GM19455 (cell line): ENCODE data around the gene PDAP1.
A peak's percentile ranks its signal among the peaks of the same experiment; 100 is the strongest.
"Not testable (repeated sequence)": the region's sequence is repeated elsewhere in the genome, so short reads cannot be mapped to it uniquely, and the experiment has no call there.

ENCODE experiments used
- ATAC-seq: cut with Tn5 transposase; IDR thresholded peaks from one replicate; pipeline ENCODE4 v1.9.1; 2021; ENCODE audit not compliant: unreplicated experiment

PDAP1 gene

GRCh38 chr7:99380032-99380822 is 28.2 kb downstream of the PDAP1 start:
- ATAC-seq, result peak; percentile 40

DNA sequence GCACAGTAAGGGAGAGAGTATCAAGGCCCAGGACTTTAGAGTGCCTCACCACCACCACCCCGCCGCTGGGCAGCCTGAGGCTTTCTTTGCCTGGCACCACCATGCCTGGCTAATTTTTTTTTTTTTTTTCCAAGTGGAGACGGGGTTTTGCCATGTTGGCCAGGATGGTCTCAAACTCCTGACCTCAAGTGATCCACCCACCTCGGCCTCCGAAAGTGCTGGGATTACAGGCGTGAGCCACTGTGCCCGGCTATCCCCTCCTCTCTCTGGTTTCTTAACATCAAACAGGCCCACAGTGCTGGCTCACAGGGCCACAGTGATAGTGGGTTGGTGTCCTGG is 28.7 kb downstream of the PDAP1 start:
- ATAC-seq, result not testable (repeated sequence)

DNA sequence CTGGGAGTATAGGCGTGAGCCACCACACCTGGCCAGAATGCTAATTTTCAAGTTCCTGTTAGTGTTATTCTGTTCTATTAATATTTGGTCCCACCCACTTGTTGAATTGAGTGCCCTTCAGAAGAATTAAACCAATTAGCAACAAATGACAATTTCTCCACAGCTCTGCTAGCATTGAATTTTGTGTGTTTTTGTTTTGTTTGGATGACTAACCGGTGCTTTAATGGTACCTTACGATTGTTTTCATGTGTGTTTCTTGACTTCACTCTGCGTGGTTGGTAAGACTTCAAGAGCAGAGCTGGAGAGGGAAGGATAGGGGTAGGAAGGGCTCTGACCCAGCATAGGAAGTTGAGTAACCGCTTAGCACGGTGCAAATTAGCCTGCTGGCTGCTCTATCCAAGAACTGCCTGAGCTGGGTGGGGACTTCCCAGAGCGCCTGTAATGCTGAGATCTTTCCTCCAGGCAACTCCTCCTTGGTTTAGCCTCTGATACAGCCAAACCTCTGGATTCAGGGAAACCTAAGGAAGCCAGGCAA is 29.3 kb downstream of the PDAP1 start:
- ATAC-seq, result no peak

GRCh38 chr7:99375070-99375807 is 33.2 kb downstream of the PDAP1 start:
- peak; percentile 50 for ATAC-seq

- peak; percentile 65 for ATAC-seq
Measured at GRCh38 chr7:99374111-99375064, 34.0 kb downstream of the PDAP1 start, which contains the start of gene ARPC1B. ARPC1B (plus strand) TSS chr7:99374730; CDS start chr7:99385715, 10,985 bp downstream.

DNA sequence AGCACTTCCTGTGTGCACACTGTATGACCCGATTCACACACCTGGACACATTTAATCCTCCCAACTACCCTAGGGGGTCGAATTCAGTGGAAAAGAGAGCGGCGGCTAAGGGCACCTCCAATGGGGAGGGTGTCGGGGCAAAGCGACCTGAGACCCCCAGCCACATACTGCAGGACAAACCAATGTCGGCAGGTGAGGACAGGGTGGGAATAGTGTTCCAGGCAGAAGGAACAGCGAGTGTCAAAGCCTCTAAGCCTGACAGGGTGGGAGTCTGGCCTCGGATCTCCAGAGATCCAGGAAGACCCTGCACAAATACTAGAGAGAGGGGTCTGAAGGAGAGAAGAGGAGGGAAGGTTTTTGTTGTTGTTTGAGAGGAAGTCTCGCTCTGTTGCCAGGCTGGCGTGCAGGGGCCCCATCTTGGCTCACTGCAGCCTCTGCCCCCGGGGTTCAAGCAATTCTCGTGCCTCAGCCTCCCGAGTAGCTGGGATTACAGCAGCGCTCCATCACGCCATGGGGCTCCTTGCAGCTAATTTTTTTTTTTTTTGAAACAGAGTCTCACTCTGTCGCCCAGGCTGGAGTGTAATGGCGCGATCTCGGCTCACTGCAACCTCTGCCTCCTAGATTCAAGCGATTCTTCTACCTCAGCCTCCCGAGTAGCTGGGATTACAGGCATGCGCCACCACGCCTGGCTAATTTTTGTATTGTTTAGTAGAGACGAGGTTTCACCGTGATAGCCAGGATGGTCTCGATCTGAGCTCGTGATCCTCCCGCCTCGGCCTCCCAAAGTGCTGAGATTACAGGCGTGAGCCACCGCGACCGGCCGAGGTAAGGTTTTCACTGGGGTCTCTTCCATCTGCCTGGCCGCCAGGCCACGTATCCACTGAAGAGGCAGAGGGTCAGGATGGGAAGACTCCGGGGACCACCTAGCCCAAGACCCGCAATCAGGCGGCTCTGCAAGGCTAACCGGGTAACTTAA is 35.0 kb downstream of the PDAP1 start:
- ATAC-seq, result no peak

DNA sequence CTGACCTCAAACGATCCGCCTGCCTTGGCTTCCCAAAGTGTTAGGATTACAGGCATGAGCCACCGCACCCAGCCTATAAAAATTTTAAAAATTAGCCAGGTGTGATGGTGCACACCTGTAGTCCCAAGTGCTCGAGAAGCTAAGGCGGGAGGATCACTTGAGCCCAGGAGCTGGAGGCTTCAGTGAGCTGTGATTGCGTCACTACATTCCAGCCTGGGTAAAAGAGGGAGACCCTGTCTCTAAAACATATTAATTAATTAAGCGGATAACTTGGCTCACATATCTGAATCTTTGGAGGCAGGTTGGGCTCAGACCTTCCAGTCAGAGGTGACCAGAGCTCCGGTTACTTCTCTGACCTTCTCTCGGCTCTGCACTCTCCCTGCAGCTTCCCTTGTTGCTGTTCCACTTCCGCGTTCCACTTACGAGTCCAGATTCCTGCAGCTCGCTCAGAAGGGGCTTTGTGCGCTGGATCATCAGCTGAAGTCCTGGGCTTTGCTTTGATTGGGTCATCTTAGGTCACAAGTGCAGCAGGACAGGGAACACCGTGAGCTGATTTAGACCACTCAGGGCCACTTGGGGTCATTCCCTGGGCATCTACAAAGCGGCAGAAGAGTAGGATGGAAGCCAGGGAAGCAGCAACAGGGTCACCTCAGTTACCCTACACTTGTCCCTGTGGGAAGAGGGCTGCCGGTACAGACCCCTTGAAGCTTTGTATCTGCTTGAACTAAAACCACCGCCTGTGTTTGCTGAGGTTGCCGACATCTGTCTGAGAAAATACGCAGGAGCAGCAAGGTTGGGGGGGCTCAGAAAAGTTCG is 35.9 kb downstream of the PDAP1 start:
- no peak for ATAC-seq

GRCh38 chr7:99371376-99371920 is 36.9 kb downstream of the PDAP1 start:
- no peak for ATAC-seq

GRCh38 chr7:99369767-99370391 is 38.5 kb downstream of the PDAP1 start:
- ATAC-seq, result no peak

DNA sequence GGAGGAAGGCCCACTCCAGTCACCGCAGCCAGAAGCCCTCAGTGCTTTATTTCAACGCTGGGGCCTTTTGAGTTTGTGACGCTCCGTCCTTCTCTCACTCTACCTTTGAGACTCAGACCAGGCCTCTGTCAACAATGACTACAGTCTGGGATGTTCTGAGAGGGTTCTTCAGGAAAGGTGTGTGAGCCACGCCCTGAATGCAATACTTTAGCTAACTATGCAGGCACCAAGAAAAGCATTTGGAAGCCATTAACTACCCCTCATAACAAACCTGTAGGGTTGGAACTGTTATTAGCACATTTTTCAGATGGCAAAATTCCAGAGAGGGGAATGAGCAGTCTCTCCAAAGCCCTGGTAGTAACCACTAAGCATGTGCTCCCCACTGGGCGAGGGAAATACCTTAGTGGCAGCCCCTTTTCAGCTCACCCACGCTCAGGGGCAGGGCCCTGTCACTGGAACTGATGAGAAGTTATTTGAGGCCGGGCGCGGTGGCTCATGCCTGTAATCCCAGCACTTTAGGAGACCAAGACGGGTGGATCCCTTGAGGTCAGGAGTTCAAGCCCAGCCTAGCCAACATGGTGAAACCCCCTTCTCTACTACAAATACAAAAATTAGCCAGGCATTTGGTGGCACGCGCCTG is 39.5 kb downstream of the PDAP1 start:
- ATAC-seq, result no peak

DNA sequence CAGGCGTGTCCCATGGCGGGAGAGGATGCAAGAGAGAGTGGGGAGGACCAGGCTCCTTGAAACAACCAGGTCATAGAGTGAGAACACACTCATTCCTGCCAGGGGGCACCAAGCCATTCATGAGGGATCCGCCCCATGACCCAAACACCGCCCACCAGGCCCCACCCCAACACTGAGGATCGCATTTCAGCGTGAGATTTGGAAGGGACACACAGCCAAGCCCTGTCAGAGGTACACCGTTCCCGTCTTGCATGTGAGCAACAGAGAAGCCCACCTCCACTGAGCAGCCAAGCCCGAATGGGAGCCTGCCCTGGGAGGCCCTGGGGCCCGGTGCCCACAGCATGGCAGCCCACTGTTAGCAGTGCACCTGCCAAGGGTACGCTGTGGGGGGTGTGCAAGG is 41.8 kb downstream of the PDAP1 start:
- no peak for ATAC-seq

DNA sequence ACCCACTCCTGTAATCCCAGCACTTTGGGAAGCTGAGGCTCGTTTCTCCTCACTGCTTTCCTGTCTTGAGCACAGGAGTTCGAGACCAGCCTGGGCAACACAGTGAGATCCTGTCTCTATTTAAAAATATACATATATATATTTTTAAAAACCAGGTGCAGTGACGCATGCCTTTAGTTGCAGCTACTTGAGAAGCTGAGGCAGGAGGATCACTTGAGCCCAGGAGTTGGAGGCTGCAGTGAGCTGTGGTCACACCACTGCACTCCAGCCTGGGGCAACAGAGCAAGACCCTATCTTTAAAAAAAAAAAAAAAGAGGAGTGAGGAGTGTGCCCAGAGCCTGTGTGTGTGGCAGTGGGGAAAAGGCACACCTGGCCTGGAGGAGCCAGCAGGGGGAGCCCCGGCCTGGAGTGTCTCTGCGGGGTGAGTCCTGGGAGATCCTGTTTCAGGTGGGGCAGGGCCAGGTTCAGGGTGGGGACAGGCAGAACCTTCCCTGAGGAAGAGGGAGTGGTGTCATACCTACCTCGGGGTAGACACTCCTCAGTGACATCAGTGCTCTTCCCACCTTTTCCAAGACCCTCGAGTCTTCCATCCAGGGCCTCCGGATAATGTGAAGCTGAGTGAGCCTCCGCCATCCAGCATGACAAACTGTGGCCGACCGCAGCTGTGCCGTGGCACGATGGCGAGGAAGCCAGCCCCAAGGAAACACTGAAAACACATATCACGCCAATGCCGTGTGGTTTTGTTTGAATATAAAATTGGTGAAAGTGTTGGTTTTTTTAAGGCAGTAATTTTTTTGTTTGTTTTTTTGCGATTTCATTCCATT is 42.9 kb downstream of the PDAP1 start:
- no peak for ATAC-seq

- ATAC-seq, result no peak
Measured at GRCh38 chr7:99363286-99363685, 45.1 kb downstream of the PDAP1 start.

- no peak for ATAC-seq
Measured at GRCh38 chr7:99362801-99363200, 45.6 kb downstream of the PDAP1 start.

GRCh38 chr7:99359465-99360154 is 48.8 kb downstream of the PDAP1 start:
- ATAC-seq, result no peak

DNA sequence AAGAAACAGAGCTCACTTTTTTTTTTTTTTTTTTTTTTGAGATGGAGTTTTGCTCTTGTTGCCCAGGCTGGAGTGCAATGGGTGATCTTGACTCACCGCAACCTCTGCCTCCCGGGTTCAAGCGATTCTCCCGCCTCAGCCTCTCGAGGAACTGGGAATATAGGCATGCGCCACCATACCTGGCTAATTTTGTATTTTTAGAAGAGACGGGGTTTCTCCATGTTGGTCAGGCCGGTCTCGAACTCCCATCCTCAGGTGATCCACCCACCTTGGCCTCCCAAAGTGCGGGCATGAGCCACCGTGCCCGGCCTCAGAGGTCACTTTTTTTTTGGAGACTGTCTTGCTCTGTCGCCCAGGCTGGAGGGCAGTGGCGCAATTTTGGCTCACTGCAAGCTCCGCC is 49.9 kb downstream of the PDAP1 start:
- ATAC-seq, result not testable (repeated sequence)
